Measurements from ENCODE around the gene FITM1.

FITM1 gene

GRCh38 chr14:24181371-24182077 is 51.1 kb downstream of the FITM1 start:
- Mint-ChIP-seq H3K27ac (peak overlapping the region in 1 of 3 experiments; percentile 98), H3K4me3 (no peak overlapping the region), H3K4me1 (peaks cover 10% of the 10 kb centered on the region), H3K36me3 (ENCODE audit: low read depth) (peaks cover 39% of the 10 kb centered on the region), H3K27me3 (ENCODE audit: low read depth) (no peaks in the 10 kb centered on the region), H3K9me3 (no peaks in the 10 kb centered on the region)
- no peak for TF ChIP-seq CTCF (IDR thresholded peaks at IDR 0.05; ENCODE audit: unreplicated experiment in 3 of 3)
